Measurements from ENCODE around the gene ABR. TPM values are rescaled to one million over a fixed set of nuclear protein-coding genes. Genes with fewer than 3 reads are reported as not detected.
"Not testable (repeated sequence)": the region's sequence is repeated elsewhere in the genome, so short reads cannot be mapped to it uniquely, and the experiment has no call there.

Gene ABR
- total and polyA plus RNA-seq, 12 donors = 5.3 to 152 (median 105) TPM

GRCh38 chr17:1050996-1051925, 128.5 kb downstream of the ABR start:
- H3K4me3 ChIP-seq = no peak overlapping the region
- no peaks in the 10 kb centered on the region for H3K4me1 ChIP-seq (replicated peaks in 1 of 2)
- WGBS, 4 donors = 90 to 96% (median 92%) methylated on average over 19 to 33 of the region's 33 CpGs
- DNase-seq = no peak
- intact Hi-C loops (cut with DNase I) = loop anchor here in 1 of 2 donors (10.0 kb wide), 1 partner anchor 256 kb away; no protein-coding TSS in a partner anchor
- no peaks in the 10 kb centered on the region for H3K9me3 ChIP-seq (replicated peaks in 1 of 3)
- H3K27ac ChIP-seq = no peak overlapping the region
- no peak for TF ChIP-seq POLR2A (IDR thresholded peaks at IDR 0.05)
- TF ChIP-seq, protein P1, sequence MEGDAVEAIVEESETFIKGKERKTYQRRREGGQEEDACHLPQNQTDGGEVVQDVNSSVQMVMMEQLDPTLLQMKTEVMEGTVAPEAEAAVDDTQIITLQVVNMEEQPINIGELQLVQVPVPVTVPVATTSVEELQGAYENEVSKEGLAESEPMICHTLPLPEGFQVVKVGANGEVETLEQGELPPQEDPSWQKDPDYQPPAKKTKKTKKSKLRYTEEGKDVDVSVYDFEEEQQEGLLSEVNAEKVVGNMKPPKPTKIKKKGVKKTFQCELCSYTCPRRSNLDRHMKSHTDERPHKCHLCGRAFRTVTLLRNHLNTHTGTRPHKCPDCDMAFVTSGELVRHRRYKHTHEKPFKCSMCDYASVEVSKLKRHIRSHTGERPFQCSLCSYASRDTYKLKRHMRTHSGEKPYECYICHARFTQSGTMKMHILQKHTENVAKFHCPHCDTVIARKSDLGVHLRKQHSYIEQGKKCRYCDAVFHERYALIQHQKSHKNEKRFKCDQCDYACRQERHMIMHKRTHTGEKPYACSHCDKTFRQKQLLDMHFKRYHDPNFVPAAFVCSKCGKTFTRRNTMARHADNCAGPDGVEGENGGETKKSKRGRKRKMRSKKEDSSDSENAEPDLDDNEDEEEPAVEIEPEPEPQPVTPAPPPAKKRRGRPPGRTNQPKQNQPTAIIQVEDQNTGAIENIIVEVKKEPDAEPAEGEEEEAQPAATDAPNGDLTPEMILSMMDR (IDR thresholded peaks at IDR 0.05) = no peak
- no peaks in the 10 kb centered on the region for H3K27me3 ChIP-seq
- peaks cover 0 to 51% of the 10 kb centered on the region in 2 donors for H3K36me3 ChIP-seq (replicated peaks in 1 of 2)

DNA sequence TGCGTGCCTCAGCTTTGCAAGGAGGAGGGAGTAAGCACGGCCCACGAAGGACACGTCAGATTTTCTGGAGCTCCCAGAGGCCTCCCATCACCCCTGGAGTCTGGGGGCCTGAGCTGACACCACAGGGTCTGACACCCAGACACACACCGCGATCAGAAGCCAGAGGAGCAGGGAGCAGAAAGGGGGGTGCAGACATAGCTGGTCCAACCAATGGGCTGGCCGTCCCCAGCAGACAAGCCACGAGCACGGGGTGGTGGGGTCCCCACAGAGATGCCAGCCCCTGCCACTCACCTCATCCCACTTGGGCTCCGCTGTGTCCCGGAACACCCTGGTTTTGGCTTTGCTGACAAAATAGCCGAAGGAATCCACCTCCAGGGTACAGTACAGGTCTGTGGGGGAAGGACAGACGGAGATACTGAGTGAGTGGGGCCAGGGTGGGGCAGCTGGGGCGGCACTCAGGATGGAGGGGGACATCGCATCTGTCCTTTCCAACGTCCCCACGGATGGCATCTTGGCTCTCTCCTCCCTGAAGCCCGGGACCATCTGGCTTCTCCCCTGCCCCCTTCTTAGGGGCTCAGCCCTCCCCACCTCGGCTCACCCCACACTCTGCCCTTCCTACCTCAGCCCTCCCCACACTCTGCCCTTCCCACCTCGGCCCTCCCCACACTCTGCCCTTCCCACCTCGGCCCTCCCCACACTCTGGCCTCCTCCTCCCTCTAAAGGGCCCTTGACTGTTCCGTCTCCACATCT, 129.4 kb downstream of the ABR start:
- TF ChIP-seq, protein P1 (IDR thresholded peaks at IDR 0.05) = no peak
- TF ChIP-seq POLR2A (IDR thresholded peaks at IDR 0.05) = no peak

DNA sequence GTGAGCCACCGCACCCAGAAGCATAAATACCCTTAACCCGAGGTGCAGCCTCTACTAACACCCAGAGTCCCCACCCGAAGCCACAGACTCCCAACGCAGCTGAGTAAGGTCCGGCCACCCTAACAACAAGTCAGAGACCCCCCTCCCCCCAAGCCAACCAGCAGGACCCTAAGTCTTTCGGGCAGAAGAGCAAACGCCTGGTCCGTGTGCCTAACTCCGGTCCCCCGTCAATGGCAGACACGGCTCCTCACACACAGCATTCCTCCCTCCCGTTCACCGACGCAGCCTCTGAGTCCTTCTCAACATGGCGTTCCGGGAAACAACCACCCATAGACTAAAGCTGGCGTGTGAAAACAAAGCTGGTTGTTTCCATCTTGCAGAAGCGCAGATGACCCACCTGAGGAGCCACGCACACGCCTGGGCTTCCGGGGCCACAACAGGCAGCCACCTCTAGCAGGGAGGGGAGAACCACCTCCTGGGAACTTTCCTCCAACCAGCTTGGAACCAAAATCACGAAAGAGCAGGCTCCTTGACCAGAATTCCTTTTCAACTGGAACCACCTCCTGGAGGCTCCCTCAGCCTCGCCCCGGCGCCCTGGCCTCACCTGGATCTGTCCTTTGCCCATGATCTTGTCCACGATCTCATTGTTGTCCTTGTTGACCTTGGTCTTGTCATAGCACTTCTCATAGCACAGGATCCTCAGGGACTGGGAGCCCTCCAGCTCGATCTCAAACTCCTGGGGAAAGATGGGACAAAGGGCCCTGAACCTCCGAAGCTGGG, 130.1 kb downstream of the ABR start:
- Histone ChIP-seq H3K36me3 (replicated peaks in 1 of 2) (peaks cover 0 to 35% of the 10 kb centered on the region in 2 donors), H3K4me1 (replicated peaks in 1 of 2) (no peaks in the 10 kb centered on the region), H3K27ac (no peak overlapping the region), H3K9me3 (replicated peaks in 1 of 3) (no peaks in the 10 kb centered on the region), H3K27me3 (no peaks in the 10 kb centered on the region), H3K4me3 (no peak overlapping the region)
- 89 to 94% (median 91%) methylated on average over 24 to 28 of the region's 28 CpGs for WGBS, 4 donors
- DNase-seq = no peak
- TF ChIP-seq POLR2A (IDR thresholded peaks at IDR 0.05) = no peak
- TF ChIP-seq, protein P1 (IDR thresholded peaks at IDR 0.05) = no peak
- intact Hi-C loops (cut with DNase I) = loop anchor here in 1 of 2 donors (5.0 to 10.0 kb wide), 2 partner anchors 42 to 255 kb away; no protein-coding TSS in a partner anchor

More for the DNA sequence above, 129.4 kb downstream of the ABR start:
- WGBS, 4 donors = 80 to 90% (median 86%) methylated on average over 17 to 22 of the region's 22 CpGs
- H3K9me3 ChIP-seq (replicated peaks in 1 of 3) = no peaks in the 10 kb centered on the region
- no peaks in the 10 kb centered on the region for H3K4me1 ChIP-seq (replicated peaks in 1 of 2)
- intact Hi-C loops (cut with DNase I) = loop anchor here in 1 of 2 donors (10.0 kb wide), 1 partner anchor 256 kb away; no protein-coding TSS in a partner anchor
- no peaks in the 10 kb centered on the region for H3K27me3 ChIP-seq
- DNase-seq = no peak
- peaks cover 0 to 43% of the 10 kb centered on the region in 2 donors for H3K36me3 ChIP-seq (replicated peaks in 1 of 2)
- H3K4me3 ChIP-seq = no peak overlapping the region
- H3K27ac ChIP-seq = no peak overlapping the region

GRCh38 chr17:1048516-1049115, 131.2 kb downstream of the ABR start:
- H3K36me3 ChIP-seq (replicated peaks in 1 of 2) = peaks cover 0 to 28% of the 10 kb centered on the region in 2 donors
- H3K27me3 ChIP-seq; H3K4me1 ChIP-seq (replicated peaks in 1 of 2); H3K9me3 ChIP-seq (replicated peaks in 1 of 3); H3K4me3 ChIP-seq; H3K27ac ChIP-seq; DNase-seq: not testable (repeated sequence)
- WGBS, 4 donors = 92 to 99% (median 96%) methylated on average over 10 to 49 of the region's 49 CpGs
- intact Hi-C loops (cut with DNase I) = loop anchor here in 1 of 2 donors (5.0 kb wide), 1 partner anchor 41 kb away; no protein-coding TSS in a partner anchor

Measured in adrenal gland (tissue), 12 donors.